Small intestine (tissue), 7 donors: ENCODE results near the gene CYP2D6. TPM values are rescaled to one million over a fixed set of nuclear protein-coding genes. Genes with fewer than 3 reads are reported as not detected.
A peak's percentile ranks its signal among the peaks of the same experiment; 100 is the strongest.

Experiments
- DNase-seq, 2 donors: peaks; one replicate each; pipeline versions ENCODE4 v3.0.0 to v3.0.0-alpha.2; 2013
- FAIRE-seq: peaks from 2 replicates; lab custom pipeline; 2012; peaks lifted over from hg19 to GRCh38; lab: Jason Lieb, UNC
- H3K27ac ChIP-seq, 3 donors: one replicate each; pipeline ENCODE4 v1.5.1; 2013; ENCODE audit warnings: low read length in 2 of 3, mild to moderate bottlenecking in 2 of 3, control low read depth in 1 of 3, inconsistent platforms in 1 of 3, low read depth in 1 of 3, moderate library complexity in 1 of 3
- H3K27me3 ChIP-seq, 3 donors: one replicate each; pipeline ENCODE4 v1.6.1; 2013; ENCODE audit warnings: low read length in 3 of 3, inconsistent platforms in 1 of 3; ENCODE audit not compliant: control insufficient read depth in 3 of 3, insufficient read depth in 3 of 3
- H3K36me3 ChIP-seq, 3 donors: one replicate each; pipeline ENCODE4 v1.6.1; 2013; ENCODE audit warnings: low read length in 3 of 3, inconsistent platforms in 1 of 3, low read depth in 1 of 3, mild to moderate bottlenecking in 1 of 3, moderate library complexity in 1 of 3; ENCODE audit not compliant: control insufficient read depth in 3 of 3, insufficient read depth in 2 of 3
- H3K4me1 ChIP-seq, 3 donors: one replicate each; pipeline ENCODE4 v1.6.1; 2013; ENCODE audit warnings: low read length in 2 of 3, inconsistent platforms in 1 of 3, low read depth in 1 of 3, mild to moderate bottlenecking in 1 of 3, moderate library complexity in 1 of 3; ENCODE audit not compliant: control insufficient read depth in 3 of 3, insufficient read depth in 2 of 3
- H3K4me3 ChIP-seq, 3 donors: one replicate each; pipeline ENCODE4 v1.5.1; 2013; ENCODE audit warnings: low read length in 3 of 3, control low read depth in 1 of 3, inconsistent platforms in 1 of 3, low read depth in 1 of 3, mild to moderate bottlenecking in 1 of 3, moderate library complexity in 1 of 3
- H3K9me3 ChIP-seq, 2 donors: one replicate each; pipeline ENCODE4 v1.6.1; 2013; ENCODE audit warnings: low read depth in 1 of 2, low read length in 1 of 2; ENCODE audit not compliant: control insufficient read depth in 2 of 2, insufficient read depth in 1 of 2
- WGBS, 3 donors: extraction: QIAGEN DNeasy Blood & Tissue Kit; methylation state at CpG; one replicate each; pipeline ENCODE4 v1.1.7; 2013; 5-methylcytosine and 5-hydroxymethylcytosine counted together
- polyA plus RNA-seq, 4 donors: library from polyadenylated mRNA; stranded (reverse) in 3 of 4; unstranded in 1 of 4; fragments of 200-250 nt in 3 of 4; fragments of 120-200 nt in 1 of 4; gene quantifications; one replicate each; pipeline versions ENCODE4 v1.2.1 to v1.2.3, GENCODE V29; 2013
- donor health status: healthy with polysubstance abuse.
- donor health status: control.
- donor health status: control.
- donor health status: Bipolar disorder and iron deficiency.
- donor health status: healthy.

The CYP2D6 gene
- polyA plus RNA-seq, 4 donors, result 5.8 to 172 (median 22.4) TPM

DNA sequence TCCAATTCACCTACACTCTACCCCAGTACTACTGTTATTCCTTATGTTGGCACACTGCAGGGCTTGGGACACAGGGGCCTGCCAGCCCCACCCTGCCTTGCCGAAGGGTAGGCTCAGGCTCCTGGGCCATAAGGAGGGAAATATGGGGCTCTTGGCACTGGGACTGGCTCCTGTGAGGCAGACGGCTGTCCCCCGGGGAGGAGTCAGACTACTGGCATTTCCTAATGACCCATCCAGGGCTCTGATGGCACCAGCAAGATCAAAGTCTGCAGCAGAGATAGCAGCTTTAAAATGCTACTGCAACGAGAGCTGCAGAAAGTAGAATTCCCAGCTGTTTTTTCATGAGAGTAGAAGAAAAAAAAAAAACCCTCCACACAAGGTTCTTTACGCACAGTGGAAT, 42.2 kb upstream of the CYP2D6 start:
- Histone ChIP-seq H3K4me3 (no peak overlapping the region), H3K36me3 (peaks cover 0 to 45% (median 0%) of the 10 kb centered on the region in 3 donors), H3K27me3 (no peaks in the 10 kb centered on the region), H3K9me3 (no peaks in the 10 kb centered on the region), H3K4me1 (peaks cover 8 to 43% (median 21%) of the 10 kb centered on the region in 3 donors), H3K27ac (peak overlapping the region; percentile 42 to 78 (median 74))
- DNase-seq, result peak; percentile 80 to 83
- no peak for FAIRE-seq
- WGBS, 3 donors, result 16 to 27% (median 24%) methylated on average over 5 of the region's 5 CpGs

DNA sequence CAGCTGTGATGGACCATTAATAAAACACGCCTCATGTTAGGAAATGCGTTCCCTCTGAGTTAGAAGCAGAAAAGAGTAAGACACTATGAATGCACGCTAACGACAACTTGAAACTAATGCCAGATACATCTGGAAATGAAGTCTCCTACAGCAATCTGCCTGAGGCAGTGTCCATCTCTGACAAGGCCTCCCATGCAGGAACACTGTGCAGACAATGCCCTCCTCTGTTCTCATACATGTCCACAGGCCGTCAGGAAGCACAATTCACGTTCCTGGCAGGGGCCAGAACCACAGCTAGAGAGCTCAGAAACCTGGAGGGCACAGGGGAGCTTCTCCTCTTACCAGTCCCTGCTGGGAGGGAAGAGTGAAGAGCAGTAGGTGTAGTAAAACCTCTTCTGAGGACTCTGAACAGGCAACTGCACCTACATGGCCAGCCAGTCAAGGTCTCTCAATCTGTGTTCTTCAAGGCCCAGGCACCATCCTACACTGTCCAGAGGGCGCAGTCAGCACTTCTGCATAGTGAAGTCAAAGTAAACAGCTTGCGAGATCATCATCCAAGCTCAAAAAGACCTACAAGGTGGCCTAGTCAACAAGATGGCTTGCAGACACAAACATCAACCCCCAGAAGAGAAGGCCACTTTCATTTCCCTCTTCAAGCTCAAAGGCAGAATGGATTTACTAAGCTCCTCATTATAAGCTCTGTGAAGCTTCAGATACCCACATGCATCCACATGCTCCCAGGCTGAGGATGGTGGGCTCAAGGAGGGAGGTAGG, 41.5 kb upstream of the CYP2D6 start:
- Histone ChIP-seq H3K36me3 (peaks cover 0 to 51% (median 2%) of the 10 kb centered on the region in 3 donors), H3K4me1 (peaks cover 8 to 37% (median 21%) of the 10 kb centered on the region in 3 donors), H3K9me3 (no peaks in the 10 kb centered on the region), H3K27ac (peak overlapping the region; percentile 42 to 78 (median 74)), H3K27me3 (no peaks in the 10 kb centered on the region), H3K4me3 (no peak overlapping the region)
- FAIRE-seq, result no peak
- DNase-seq, result peak; percentile 40 to 60
- WGBS, 3 donors, result 72 to 78% (median 76%) methylated on average over 8 of the region's 8 CpGs

DNA sequence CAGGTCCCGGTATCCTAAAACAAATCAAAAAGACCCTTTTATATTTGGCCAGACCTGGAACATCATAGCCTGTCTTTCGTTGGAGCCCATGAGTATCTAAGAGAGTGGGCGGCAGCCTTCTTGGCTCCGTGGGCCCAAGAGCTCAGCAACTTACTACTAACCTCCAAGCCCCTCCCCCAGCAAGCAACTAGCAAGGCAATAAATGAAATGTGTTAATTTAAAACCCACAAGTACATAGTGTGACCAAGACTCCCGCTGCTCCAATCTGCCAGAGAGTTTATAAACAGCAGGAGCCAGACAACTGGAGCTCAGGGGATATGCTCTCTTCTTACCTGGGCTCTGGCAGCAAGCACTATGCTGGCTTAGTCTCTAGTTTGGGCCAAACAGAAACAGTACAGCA, 40.8 kb upstream of the CYP2D6 start:
- H3K27ac ChIP-seq, result peak overlapping the region in 1 of 3 donors; percentile 78
- no peaks in the 10 kb centered on the region for H3K9me3 ChIP-seq
- H3K36me3 ChIP-seq, result peaks cover 0 to 57% (median 2%) of the 10 kb centered on the region in 3 donors
- no peaks in the 10 kb centered on the region for H3K27me3 ChIP-seq
- FAIRE-seq (no peak), DNase-seq (no peak)
- H3K4me1 ChIP-seq, result peaks cover 8 to 37% (median 21%) of the 10 kb centered on the region in 3 donors
- 62 to 70% (median 70%) methylated on average over 5 of the region's 5 CpGs for WGBS, 3 donors
- no peak overlapping the region for H3K4me3 ChIP-seq

DNA sequence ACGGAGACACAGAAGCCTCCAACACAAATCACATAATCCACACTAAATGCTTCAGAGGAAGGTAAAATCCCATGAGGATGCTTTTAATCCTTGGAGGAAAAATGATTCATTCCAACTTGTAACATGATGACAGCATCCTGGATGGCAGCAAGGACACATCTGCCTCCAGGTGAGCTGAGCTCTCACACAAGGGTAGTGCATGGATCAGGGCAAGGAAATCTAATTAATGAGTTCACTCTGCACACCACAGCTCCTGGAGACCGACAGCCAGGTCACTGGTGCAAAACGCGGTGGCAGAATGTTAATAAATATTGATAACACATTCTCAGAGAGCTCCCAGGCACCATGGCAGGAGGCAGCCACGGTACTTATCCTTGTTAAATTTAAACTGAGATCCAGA, 40.3 kb upstream of the CYP2D6 start:
- FAIRE-seq, result no peak
- no peak overlapping the region for H3K4me3 ChIP-seq
- DNase-seq, result no peak
- peaks cover 0 to 59% (median 2%) of the 10 kb centered on the region in 3 donors for H3K36me3 ChIP-seq
- H3K27ac ChIP-seq, result peak overlapping the region in 1 of 3 donors; percentile 78
- no peaks in the 10 kb centered on the region for H3K9me3 ChIP-seq
- no peaks in the 10 kb centered on the region for H3K27me3 ChIP-seq
- 36 to 57% (median 55%) methylated on average over 5 of the region's 5 CpGs for WGBS, 3 donors
- H3K4me1 ChIP-seq, result peaks cover 8 to 37% (median 21%) of the 10 kb centered on the region in 3 donors

DNA sequence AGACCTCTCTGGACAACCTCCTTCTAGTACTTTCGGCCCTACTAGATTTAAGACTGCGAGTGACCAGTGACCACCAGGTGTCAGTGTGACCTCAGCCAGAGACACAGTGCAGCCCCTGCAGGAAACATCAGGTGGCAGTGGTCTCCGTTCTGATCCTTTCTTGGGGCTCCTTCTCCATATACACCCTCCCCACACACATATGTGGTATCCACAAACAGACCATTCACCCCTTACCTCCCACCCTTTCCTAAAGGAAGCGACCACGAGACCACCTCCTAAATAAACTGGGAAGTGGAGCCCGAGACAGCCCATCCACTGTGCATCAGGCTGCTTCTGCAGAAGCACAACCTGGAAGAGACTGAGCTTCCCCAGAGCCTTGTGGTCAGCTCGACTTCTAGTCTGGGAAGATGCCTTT, 38.5 kb upstream of the CYP2D6 start:
- 54 to 62% (median 60%) methylated on average over 7 of the region's 7 CpGs for WGBS, 3 donors
- FAIRE-seq, result no peak

DNA sequence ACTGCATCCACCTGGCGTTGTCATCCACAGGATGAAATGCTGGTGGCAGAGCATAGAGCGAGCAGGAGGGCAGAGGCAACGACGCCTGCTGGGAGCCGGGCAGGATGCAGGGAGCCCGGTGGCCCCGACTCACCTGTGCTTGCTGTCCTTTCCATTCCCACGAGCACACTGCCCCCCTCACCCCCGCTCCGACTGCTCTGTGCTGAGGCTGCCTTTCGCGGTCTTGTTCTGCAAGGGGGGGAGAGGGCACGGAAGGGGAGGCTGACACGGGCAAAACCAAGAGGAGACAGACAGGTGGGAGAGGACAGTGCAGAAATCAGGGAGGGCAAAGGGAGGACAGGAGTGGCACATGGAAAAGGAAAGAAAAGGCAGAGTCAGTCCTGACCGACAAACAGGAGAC, 37.9 kb upstream of the CYP2D6 start:
- Histone ChIP-seq H3K27me3 (no peaks in the 10 kb centered on the region), H3K36me3 (peaks cover 0 to 67% (median 2%) of the 10 kb centered on the region in 3 donors), H3K9me3 (no peaks in the 10 kb centered on the region), H3K27ac (no peak overlapping the region), H3K4me1 (peaks cover 4 to 28% (median 11%) of the 10 kb centered on the region in 3 donors), H3K4me3 (no peak overlapping the region)
- WGBS, 3 donors, result 92 to 94% (median 94%) methylated on average over 15 of the region's 15 CpGs
- FAIRE-seq, result no peak
- no peak for DNase-seq

More for the DNA sequence above, 38.5 kb upstream of the CYP2D6 start:
- peak; percentile 57 to 88 for DNase-seq
- peaks cover 0 to 66% (median 2%) of the 10 kb centered on the region in 3 donors for H3K36me3 ChIP-seq
- H3K27me3 ChIP-seq, result no peaks in the 10 kb centered on the region
- H3K4me3 ChIP-seq, result no peak overlapping the region
- no peaks in the 10 kb centered on the region for H3K9me3 ChIP-seq
- no peak overlapping the region for H3K27ac ChIP-seq
- peaks cover 5 to 34% (median 17%) of the 10 kb centered on the region in 3 donors for H3K4me1 ChIP-seq

DNA sequence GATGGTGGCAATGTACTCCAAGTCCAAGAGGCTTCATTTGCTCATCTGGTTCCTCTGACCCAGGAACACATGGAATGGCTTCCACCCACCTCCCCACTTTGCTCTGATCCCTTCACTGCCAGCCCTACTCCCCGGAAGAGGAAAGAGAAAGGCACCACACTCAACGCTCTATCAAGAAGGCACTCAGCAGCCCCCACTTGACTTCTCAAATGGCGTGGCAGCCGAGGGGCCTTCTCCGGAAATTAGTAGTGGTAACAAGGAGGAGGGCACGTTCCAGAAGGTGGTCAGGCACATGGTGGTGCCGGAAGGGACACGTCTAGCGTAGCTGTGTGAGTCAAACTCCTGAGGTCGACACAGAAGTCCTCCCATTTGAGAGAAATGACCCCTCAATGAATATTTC, 36.5 kb upstream of the CYP2D6 start:
- DNase-seq (no peak), FAIRE-seq (no peak)
- Histone ChIP-seq H3K27me3 (no peaks in the 10 kb centered on the region), H3K4me3 (no peak overlapping the region), H3K36me3 (peaks cover 0 to 78% (median 2%) of the 10 kb centered on the region in 3 donors), H3K27ac (no peak overlapping the region), H3K4me1 (peaks cover 0 to 14% (median 0%) of the 10 kb centered on the region in 3 donors), H3K9me3 (no peaks in the 10 kb centered on the region)
- 86 to 94% (median 92%) methylated on average over 10 of the region's 10 CpGs for WGBS, 3 donors

DNA sequence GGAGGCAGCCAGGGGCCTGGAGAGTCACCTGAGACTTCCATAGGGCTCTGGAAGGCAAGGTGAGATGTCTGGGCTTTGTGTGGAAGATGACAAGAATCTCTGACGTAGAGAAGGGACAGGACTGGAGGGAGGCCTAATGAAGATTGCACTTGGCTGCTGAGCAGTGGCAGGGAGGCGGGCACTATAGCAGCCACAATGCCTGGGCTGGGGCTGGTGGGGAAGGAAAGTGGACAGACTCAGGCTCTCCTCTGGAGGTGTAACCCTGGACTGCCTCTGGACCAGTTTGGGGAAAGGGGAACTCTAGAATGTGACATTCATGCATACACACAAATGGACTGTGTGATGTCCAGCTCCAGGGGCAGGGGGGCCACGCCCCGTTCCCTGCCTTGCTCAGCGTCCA, 34.3 kb upstream of the CYP2D6 start:
- H3K27ac ChIP-seq, result no peak overlapping the region
- no peaks in the 10 kb centered on the region for H3K4me1 ChIP-seq
- FAIRE-seq (no peak), DNase-seq (no peak)
- no peaks in the 10 kb centered on the region for H3K9me3 ChIP-seq
- H3K27me3 ChIP-seq, result no peaks in the 10 kb centered on the region
- 89 to 94% (median 92%) methylated on average over 5 of the region's 5 CpGs for WGBS, 3 donors
- peaks cover 0 to 85% (median 2%) of the 10 kb centered on the region in 3 donors for H3K36me3 ChIP-seq
- no peak overlapping the region for H3K4me3 ChIP-seq
